COR-L47 (cell line): ENCODE results near the gene UROS.

Source experiments
- DNase-seq: peaks from one replicate; lab custom pipeline; 2025; lab: John Stamatoyannopoulos, UW

The UROS gene

DNA sequence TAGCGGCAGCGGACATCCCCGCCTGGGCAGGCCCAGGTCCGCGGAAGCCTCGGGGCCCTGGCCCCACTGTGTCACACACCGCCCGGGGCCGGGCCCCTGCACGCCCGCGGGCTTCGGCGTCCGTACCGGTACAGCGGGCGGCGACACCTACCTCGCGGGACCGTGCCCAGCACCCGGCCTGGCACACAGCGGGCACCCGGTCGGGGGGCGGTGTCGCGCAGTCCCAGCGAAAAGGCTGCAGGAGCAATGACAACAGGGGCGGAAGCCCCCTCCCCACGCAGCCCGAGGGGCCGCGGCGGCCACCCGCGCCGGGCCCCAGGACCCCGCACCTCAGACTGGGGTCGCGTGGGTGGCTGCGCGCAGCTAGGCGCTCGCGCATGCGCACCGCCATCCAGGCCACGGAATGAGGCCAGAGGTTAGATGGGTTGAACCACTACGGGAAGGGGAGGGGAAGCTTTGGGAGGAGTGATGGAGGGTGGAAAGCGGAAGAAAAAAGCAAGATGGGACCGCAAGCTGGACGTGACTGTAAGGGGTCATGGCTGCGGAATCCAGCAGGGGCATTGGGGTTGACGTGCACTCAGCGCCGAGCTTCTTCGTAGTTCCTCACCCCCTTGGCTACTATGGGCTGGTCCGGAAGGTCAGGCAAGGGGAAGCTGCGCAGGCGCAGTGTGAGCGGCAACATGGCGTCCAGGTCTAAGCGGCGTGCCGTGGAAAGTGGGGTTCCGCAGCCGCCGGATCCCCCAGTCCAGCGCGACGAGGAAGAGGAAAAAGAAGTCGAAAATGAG, at the start of gene UROS, which contains the start of gene BCCIP:
Gene UROS (minus strand): TSS at position 381 of the 785 bp plus-strand sequence. CDS start 6,759 bp downstream, outside the sequence.
Gene BCCIP (plus strand): TSS at position 669 of the 785 bp plus-strand sequence. CDS start 12 bp downstream, at position 681.
- peak; percentile 73 for DNase-seq

DNA sequence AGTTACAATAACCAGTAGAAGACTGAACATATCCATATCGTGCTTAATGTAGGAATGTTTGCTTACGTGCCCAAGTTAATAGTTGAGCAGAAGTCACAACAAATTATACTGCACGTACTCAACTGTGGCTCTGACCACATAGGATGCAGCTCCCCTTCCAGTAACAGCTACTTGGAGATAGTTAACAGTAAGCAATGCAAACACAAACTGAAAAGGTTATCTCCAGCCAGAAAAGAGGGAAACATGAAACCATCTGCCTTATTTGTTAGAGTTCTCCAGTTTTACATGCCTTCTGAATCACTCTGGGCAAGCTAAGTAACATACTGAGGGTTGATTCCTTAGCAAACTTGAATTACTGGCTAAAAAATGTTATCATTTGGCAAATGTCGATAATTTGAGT, 48.3 kb upstream of the UROS start:
- DNase-seq: no peak

DNA sequence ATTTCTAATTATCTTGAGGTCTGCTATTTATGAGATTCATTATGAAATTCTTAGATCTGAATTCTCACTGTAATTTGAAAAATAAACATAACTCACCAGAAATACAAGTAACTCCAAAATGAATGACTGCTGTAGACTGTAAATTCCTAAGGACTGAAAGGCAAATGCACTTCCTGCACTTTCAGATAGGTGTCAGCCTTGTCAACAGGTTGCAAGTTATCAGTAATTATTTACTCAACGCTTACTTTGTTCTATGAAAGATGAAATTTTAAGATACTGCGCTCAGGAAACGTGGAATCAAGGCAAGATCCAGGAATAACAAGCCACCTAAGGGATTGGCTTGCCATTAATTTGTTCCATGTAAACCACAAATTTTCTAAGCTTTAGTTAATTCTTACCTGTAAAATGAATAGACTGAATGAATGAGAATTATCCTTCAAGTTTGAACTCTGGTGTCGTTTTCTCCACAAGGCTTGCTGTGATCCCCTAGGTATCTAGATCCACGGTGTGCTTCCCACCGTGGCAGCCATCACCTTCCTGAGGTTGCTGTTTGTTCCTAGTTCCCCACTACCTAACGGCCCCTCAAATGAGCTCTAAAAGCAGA, 45.4 kb upstream of the UROS start:
- DNase-seq: no peak

DNA sequence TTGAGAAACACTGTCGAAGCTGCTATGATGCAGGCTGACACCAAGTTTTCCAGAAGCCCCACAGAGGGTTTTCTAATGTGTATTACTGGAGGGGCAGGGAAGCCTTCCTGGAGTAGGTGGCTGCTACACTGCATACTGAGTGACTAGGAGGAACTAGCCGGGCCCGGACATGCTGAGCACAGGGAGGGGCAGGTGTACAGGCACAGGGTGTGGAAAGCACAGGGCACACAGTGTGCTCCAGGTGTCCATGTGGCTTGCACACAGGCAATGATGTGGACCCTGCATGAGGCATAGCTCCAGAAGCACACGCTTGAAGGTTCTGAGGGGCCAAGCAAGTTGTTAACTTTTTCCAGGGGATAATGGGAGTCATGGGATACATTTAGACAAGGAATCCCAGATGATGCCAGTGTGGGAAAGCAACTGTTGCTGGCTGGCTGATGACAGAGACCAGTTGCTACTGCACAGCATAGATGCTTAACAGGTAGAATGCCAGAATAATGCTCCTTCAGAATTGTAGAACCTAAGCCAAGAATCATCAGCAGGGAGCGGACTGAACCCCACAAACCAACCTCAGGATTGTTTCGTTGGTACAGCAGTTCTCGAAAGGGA, 43.5 kb upstream of the UROS start:
- DNase-seq: no peak

DNA sequence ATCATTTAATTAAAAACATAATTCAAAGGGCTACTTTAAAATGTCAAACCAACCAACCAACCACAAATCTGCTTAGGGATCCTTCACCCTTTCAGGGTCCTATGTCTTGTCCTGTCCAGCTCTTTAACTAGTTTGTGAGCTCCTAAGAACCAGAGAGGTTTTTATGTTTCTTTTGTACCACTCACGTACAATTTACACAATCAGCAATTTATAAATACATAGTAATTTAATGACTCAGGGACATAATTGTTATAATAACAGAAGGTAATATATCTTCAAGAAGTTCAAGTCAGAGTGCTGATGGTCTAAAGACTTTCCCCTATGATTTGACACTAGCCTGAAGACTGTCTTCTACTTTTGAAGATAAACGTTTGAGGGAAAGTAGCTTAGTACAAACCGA, 42.1 kb upstream of the UROS start:
- no peak for DNase-seq

DNA sequence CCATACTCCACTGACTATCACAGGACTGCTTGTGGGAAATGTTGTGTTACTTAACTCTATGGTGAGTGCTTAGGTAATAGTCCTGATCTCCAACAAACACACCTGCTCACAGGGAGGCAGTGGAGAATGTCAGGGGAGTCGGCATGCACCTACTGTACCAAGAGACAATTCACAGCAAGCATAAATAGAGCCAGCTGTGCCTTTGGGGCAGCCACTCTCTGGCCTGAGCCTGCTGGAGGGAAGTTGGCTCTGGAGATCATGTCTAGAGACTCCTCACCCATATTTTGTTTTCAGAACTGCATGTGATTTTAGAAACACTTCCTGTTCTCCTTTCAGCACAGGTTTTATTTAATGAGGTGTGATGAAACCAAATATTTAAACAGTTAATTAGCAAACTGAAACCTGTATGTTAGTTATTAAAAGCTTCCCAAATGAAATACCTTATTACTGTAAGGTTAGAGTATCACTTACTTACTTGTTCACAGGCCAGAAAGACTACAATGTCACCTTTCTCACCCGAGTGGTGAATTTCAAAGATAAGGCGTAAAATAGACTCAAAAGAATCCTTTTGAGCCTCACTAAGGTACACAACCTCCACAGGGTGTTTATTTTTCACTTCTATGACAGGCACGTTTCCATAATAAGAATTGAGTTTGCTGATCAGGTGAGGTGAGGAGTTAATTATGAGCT, 36.2 kb upstream of the UROS start:
- peak; percentile 40 for DNase-seq

DNA sequence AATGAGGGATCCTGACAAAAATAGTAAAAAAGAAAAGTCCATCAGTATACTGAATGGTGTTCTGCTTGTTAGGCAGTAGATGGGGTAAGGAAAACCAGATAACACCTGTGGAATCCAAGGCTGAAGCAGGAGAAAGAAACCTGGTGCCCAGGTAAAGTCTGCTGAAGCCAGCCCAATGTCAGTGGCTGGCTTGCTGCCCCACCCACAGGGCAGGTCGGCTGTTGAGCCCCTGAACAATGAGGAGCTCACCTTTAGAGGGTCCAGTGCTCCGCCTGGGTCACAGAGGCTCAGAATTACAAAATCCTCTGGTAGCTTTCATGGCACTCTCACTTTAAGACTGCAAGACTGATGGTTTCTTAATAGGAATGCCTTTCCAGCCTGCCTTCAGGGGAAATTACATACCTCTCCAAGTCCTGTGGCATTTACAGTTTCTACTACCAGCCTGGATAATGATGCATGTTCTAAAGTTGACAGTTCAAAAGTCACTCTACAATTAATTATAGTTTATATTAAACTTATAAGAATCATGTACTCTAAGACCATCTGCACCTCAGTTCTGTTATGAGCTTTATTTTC, 34.2 kb upstream of the UROS start:
- no peak for DNase-seq

DNA sequence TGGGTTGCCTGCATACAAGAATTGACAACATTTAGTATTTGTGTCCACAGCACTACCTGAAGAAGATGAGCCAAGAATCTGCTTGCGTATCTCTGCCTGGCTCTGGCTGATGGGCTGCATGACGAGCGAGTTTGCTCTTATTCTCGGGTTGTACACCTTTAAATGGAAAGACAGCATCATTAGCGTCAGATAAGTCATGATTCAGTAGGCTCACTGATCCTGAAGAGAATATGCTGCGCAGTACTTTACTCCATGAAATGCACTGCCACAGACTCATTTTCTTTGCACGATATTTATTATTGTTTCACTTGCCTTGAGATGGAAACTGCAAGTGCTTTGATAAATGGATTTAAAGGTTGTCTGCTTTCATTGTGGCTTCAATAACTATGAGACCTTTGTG, 29.4 kb upstream of the UROS start:
- DNase-seq: no peak

DNA sequence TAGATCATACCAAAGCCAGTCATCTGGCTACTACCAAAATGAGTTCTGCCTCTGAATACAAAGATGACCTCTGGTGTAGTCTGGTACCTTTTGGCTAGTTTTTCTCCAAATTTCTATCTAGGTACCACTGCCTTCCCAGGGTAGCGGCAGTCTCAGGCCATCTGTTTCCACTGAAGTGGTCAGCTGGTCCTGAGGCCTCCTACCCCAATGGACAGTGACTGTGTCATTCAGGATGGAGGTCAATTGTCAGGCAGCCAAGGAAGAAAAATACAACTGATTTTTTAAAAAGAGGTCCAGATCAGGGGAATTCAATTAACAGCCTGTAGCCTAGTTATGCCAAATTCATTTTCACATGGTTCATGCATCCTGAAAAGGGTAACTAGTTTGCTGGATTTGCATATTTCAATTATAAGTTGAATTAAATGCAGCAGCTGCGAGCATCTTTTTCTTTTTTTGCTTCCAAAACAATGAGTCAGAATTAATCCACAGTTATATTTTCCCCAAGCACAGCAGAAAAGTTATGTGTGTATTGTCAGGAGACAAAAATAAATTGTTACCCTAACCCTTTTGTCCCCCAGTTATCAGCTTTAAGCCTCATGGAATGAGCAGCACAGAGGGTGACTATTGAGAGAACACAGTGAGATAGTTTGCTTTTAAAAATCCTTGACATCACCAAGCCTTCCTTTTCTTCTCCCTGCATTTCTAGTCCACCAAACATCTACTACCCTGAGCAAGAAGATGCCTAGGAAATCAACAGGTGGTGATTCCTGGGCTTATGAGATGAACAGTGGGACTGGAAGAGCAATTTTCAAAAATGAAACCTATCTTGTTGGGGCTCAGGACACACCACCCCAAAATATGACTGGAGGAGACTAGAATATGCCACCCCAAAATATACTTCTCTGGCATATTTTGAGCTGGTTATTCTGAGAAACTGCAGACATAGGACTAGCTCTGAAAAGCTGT, 28.0 kb upstream of the UROS start:
- DNase-seq: no peak

DNA sequence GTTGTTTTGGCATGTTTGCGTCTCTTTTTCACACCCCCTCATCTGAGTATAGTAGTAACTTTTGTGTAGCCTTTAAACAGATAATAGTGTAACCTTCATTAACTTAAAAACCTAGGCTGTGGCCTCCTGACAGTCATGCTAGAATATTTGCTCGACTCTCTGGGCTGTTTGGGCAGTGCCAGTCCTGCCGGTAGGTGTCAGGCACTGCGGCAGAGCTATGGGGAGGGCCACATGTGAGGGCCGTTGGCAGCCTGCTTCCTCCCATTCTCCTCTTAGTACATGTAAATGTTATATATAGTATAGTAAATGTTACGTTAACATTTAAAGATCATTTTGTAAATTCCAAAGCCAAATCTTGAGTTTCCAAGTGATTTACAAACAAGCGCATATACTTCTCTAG, 26.4 kb upstream of the UROS start:
- no peak for DNase-seq

DNA sequence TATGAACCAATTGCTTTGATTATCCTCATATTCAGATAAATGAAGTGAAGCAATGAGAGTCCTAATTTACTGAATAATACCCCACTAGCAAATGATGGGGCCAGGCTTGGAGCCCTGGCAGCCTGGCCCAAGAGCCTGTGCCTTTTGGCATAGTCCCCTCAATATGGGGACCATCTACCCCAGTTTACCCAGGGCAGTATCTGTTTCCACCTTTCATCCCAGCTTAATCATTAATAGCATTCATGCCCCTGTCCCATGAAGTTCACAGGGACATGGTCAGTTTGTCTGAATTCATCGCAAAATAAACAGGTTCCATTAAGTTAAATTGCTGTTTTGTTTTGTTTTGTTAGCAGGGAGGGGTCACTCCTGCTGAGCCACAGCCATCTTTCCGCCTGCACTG, 25.8 kb upstream of the UROS start:
- no peak for DNase-seq

DNA sequence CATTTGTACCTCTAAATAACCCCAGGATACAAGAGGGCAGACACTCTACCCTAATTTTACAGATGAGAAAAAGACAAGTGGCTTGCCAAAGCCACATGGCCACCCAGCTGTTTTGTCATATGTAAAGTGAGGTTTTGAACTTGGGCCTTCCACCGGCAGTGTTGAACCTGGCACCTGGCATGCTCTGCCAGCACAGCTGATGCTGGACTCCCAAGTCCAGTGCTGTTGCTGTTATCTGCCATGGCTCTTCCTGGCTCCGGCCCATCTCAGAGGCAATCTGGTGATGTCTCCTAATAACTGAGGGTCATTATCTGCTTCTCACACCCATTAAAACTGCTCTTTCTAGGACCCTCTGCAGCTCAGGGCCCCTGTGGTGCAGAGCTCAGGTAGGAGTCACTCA, 25.3 kb upstream of the UROS start:
- DNase-seq: no peak

DNA sequence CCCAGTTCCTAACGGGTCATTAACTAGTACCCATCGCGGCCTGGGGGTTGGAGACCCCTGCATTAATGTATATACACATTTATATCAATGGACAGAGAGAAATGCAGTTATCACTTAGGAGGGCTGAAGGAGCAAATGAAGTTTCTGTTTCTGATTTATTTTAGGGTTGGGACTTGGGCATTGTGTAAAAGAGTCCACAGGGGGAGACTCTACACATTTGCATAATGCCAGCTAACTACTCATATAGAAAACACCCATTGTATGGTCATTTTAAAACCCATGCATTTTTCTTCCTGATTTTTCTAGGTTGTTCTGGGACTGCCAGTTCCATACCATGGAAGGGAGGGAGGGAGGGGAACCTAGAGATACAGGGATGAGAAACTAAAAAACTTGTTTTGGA, 23.8 kb upstream of the UROS start:
- DNase-seq: no peak

DNA sequence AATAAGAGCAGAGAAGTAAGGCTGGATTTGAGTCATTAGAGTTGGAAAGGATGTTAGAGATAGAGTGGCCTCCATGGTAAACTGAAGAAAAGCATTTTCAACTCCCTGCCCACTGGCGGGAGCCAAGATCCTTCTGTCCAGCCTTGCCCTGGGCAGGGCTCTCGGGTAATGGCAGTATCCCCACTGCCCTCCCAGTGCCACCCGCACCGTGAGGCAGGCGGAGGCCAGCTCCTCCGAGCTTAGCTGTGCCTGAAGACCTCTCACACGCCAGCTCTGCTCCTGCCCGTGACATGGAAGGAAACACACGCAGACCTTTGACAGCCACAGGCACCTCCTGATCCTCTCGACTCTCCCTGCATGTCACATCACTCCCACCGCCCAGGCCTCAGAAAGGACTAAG, 22.6 kb upstream of the UROS start:
- DNase-seq: no peak

DNA sequence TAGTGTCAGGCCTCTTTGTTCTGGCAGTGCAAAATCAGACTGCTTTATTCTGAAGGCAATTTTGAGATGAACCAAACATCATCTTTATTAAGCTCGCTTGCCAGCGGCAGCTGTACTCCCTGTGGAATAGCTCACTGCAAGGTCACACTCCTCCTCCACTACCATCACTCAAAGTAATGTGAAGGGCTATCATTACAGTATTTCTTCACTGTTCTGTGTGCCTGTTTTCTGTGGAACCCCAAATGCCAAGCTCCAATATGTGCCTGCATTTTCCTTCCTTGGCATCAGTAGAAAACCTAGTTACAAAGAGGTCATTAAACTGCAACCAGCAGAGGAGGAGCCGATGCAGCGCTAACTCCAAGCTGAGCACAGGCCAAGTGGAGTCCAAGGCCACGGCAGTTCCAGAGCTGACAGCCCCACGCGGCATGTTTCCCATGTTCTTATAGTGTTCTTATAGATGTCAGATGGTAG, 21.7 kb upstream of the UROS start:
- DNase-seq: no peak

DNA sequence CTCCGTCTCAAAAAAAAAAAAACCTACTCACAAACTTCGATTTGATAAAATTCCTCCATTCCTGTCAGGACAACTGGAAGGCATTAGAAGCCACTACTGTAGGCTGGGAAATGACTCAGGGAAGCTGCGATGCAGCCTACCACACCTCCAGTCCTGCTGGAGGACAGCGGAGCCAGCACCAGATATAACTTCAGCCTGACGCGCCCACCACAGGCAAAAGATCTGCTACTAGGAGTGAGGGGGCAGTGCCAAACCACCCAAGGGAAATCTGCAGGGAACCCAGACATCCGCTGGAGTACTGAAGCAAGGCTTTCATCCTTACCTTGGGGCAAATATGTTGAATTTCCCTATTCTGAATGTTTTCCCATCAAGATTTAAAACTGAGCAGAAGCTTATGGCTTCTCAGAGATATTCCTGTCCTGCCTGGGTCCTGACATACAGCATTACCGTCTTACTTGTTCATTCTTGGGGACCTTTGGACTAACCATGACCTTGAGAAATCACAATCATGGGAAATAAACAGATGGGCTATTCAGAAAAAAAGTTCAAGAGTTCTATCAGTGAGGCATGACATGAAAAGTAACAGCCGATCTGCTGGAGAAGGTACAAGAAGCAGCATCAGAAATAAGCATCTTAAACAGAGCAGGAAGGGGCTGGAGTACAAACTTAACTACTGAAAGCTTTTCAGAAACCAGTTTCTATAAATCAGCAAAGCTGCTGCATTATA, 20.7 kb upstream of the UROS start:
- DNase-seq: no peak

DNA sequence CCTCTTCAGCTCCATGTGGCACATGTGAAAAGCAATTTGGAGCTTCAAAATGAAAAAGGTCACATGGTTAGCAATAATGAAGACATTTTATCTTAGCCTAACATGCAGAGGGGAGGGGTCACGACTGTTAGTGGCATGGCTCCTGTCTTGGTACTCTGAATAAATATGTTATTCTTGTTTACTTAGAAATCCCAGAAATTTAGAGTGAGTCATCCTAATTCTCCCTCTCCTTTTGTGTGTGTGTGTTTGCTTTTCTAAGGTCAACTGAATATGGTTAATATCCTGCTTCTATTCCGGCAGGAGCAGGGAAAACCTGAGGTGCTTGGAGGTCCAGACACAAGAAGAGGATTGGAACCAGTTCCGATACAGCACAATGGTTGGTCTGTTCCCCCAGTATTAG, 17.9 kb upstream of the UROS start:
- DNase-seq: no peak

DNA sequence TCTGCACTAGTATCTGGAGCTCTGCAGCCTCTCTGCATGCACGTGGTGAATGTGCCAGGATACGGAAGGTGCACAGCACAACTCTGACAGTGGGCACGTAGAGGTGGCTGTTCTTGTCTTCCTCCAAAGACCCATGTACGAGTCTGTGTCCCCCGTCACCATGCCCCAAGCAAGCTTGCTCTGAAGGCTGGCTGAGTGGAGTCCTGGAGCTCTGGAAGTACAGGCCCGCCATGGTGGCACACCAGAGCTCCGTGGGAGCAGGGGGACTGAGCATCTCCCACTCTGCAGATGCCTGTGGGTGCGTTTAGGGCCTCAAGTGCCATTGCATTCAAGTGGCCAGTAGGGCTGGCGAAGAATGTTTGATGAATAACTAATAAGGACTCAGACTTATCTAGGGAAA, 17.3 kb upstream of the UROS start:
- no peak for DNase-seq

DNA sequence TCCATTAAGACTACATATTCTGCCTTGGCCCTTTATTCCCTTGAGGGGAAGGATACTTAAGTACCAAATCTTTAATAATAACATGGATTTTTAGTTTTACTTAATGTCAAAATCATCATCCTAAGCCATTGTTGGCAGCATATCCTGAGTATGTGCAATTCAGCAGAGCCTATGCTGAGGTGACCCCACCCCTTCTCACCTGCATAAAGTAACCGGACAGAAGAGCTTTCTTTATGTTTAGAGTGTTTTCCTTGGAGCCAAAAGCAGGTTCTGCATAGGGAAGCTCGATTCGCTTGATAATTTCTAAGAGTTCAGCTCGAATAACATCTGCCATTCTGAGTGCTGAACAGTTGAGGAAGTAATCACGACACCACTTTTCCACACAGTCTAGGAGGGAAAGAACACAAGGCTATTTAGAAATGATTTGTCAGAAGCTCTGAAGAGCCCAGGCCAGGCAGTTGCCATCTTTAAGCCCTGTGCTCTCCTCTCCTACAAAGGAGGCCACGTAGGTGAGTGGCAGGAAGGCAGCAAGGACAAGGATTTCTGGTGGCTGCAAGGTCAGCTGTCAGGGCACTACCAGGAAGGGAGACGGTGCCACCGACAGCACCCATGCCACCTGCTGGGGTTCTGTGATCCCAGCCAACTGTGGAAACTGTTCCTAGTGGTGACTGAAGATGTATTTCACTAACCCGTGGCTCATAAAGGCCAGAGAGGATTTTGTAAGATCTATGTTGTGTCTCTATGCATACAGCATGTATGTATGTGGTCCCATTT, 15.9 kb upstream of the UROS start:
- DNase-seq: no peak

DNA sequence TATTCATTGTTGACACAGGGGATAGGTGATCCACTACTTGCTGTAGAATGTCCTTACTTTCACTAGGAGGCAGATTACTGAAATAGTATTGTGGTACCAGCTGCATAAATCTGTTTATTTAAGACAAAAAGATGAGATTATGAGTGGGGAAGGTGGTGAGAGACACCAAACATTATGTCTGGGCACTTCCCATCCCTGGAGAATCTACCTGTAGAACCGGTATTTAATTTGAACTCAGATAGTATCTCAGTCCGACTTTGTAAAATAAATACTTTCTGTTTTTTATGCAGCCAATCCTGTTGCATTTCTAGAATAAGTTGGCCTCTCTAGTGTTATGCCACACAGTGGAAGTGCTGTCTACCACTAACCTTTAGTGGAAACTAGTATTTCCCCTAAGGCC, 13.7 kb upstream of the UROS start:
- DNase-seq: no peak
